HepG2 (cell line): ENCODE measurements around the gene CTDP1. TPM values are rescaled to one million over a fixed set of nuclear protein-coding genes. Genes with fewer than 3 reads are reported as not detected.

Source experiments
- KMT2B ChIP-seq: IDR thresholded peaks from 2 replicates; pipeline ENCODE4 v1.6.1; 2016; ENCODE audit warnings: missing genetic modification reagents, missing compliant biosample characterization
- NR2F2 ChIP-seq: IDR thresholded peaks from 2 replicates; pipeline ENCODE4 v1.6.1; 2012; ENCODE audit warnings: low read depth, inconsistent platforms, borderline replicate concordance
- PBX3 ChIP-seq: sonication (generic); formaldehyde crosslinking; IDR thresholded peaks from 2 replicates; pipeline ENCODE4 v1.8.1; 2023; ENCODE audit warnings: missing genetic modification reagents, inconsistent platforms, borderline replicate concordance
- PCBP2 ChIP-seq: fragments of 200-400 bp; formaldehyde crosslinking; optimal IDR thresholded peaks from 2 replicates; pipeline ENCODE3; 2018; ENCODE audit warnings: low read length, low read depth; ENCODE audit not compliant: poor library complexity, severe bottlenecking
- RFXAP ChIP-seq: sonication (generic); formaldehyde crosslinking; IDR thresholded peaks from 2 replicates; pipeline ENCODE4 v1.4.0; 2020; ENCODE audit warnings: missing genetic modification reagents, borderline replicate concordance
- SMARCC2 ChIP-seq: fragments of 450-650 bp; IDR thresholded peaks from 2 replicates; pipeline ENCODE4 v1.6.1; 2017; ENCODE audit warnings: antibody characterized with exemption, mild to moderate bottlenecking
- TFDP2 ChIP-seq: sonication (generic); formaldehyde crosslinking; IDR thresholded peaks from 2 replicates; pipeline ENCODE4 v1.4.0; 2020; ENCODE audit warnings: missing genetic modification reagents
- ZBTB2 ChIP-seq: sonication (generic); formaldehyde crosslinking; IDR thresholded peaks from 2 replicates; pipeline ENCODE4 v1.8.0; 2022; ENCODE audit warnings: low read depth, missing genetic modification reagents
- ZNF407 ChIP-seq: sonication (generic); formaldehyde crosslinking; IDR thresholded peaks from one replicate; pipeline ENCODE4 v1.5.1; 2020; ENCODE audit warnings: mild to moderate bottlenecking, missing genetic modification reagents; ENCODE audit errors: not compliant biosample characterization
- ZNF558 ChIP-seq: sonication (generic); formaldehyde crosslinking; IDR thresholded peaks from 2 replicates; pipeline ENCODE4 v1.9.0; 2022; ENCODE audit warnings: mild to moderate bottlenecking, missing genetic modification reagents, borderline replicate concordance
- ZNF569 ChIP-seq: sonication (generic); formaldehyde crosslinking; IDR thresholded peaks from 2 replicates; pipeline ENCODE4 v1.5.0; 2020; ENCODE audit warnings: mild to moderate bottlenecking, missing genetic modification reagents, moderate library complexity, borderline replicate concordance
- ZNF580 ChIP-seq: IDR thresholded peaks from 2 replicates; pipeline ENCODE4 v1.6.1; 2016; ENCODE audit warnings: low read depth, borderline replicate concordance
- ZNF672 ChIP-seq: sonication (generic); formaldehyde crosslinking; IDR thresholded peaks from 2 replicates; pipeline ENCODE4 v1.8.1; 2022; ENCODE audit warnings: missing genetic modification reagents
- ZNF724P ChIP-seq: sonication (generic); formaldehyde crosslinking; IDR thresholded peaks from 2 replicates; pipeline ENCODE4 v1.8.0; 2022; ENCODE audit warnings: missing genetic modification reagents, borderline replicate concordance
- ZNF75D ChIP-seq: sonication (generic); formaldehyde crosslinking; IDR thresholded peaks from 2 replicates; pipeline ENCODE4 v1.8.1; 2023; ENCODE audit warnings: missing genetic modification reagents, mild to moderate bottlenecking, borderline replicate concordance
- polyA plus RNA-seq, 8 experiments: library from polyadenylated mRNA; depleted of rRNA in 3 of 8; stranded (reverse) in 7 of 8; unstranded in 1 of 8; fragments of >200 nt; fragmentation: Illumina TruSeq in 4 of 8; extraction: Trizol in 4 of 8; gene quantifications; 2 replicates each; pipeline versions ENCODE4 v1.2.1 to v1.2.3, GENCODE V29; 2011 to 2016; ENCODE audit warnings: low read depth in 4 of 8, missing spikeins in 1 of 8, mixed read lengths in 1 of 8; ENCODE audit not compliant: insufficient read depth in 1 of 8
- total RNA-seq, 5 experiments: library from RNA; depleted of rRNA; stranded (reverse); fragments of >200 nt; fragmentation: Illumina TruSeq; extraction: Trizol; gene quantifications; 2 replicates each; pipeline ENCODE4 v1.2.3, GENCODE V29; 2016; ENCODE audit warnings: low read depth in 1 of 5

The CTDP1 gene
- total and polyA plus RNA-seq, 2 of the 13 experiments (the other 11 are each of a cell fraction or from before 2014, with no cell fraction given) = 6.9 to 11.0 TPM

- no peak for TF ChIP-seq PBX3
- no peak for TF ChIP-seq ZNF569
- TF ChIP-seq ZNF558 = peak; percentile 65; the same call in 1 of the 2 replicates
- peak; percentile 84 for TF ChIP-seq TFDP2 (CRISPR knock-in tag)
- no peak; the same call in 1 of the 2 replicates for TF ChIP-seq NR2F2
- TF ChIP-seq ZBTB2 (CRISPR knock-in tag) = peak; percentile 96
- no peak for TF ChIP-seq ZNF672
- TF ChIP-seq RFXAP (CRISPR knock-in tag) = peak; percentile 65; the same call in 1 of the 2 replicates
- peak; percentile 84 for TF ChIP-seq ZNF580 (CRISPR knock-in tag)
- no peak for TF ChIP-seq ZNF75D (CRISPR knock-in tag)
- TF ChIP-seq SMARCC2 = no peak
- no peak for TF ChIP-seq PCBP2
- TF ChIP-seq KMT2B (CRISPR knock-in tag) = peak; percentile 89; the same call in 1 of the 2 replicates
- peak; percentile 85 for TF ChIP-seq ZNF407 (CRISPR knock-in tag)
- peak; percentile 89; the same call in 1 of the 2 replicates for TF ChIP-seq ZNF724P
Measured at GRCh38 chr18:79678665-79679551, 695 bp upstream of the CTDP1 start (continued).
